OCI-LY1 (cell line): ENCODE measurements around the gene CDK5RAP3.

Source experiments
- CTCF ChIP-seq: fragments of 200-600 bp; sonication (generic), shearing (Covaris generic); IDR thresholded peaks from 2 replicates; pipeline ENCODE4 v1.5.1; 2017; ENCODE audit warnings: mild to moderate bottlenecking, antibody characterized with exemption, low read length, moderate library complexity, mixed read lengths
- EZH2 ChIP-seq: fragments of 200-600 bp; sonication (generic), shearing (Covaris generic); IDR thresholded peaks from 2 replicates; pipeline ENCODE4 v1.8.0; 2017; ENCODE audit warnings: borderline replicate concordance, mixed run types, mild to moderate bottlenecking, antibody characterized with exemption, low read length, moderate library complexity, mixed read lengths

- TF ChIP-seq CTCF (no peak), EZH2 (no peak)
Measured at GRCh38 chr17:48004983-48005382, 34.1 kb downstream of the CDK5RAP3 start.
